HG03103 (cell line): Measurements from ENCODE around the gene TFDP2.

ENCODE experiments used
- ATAC-seq: cut with Tn5 transposase; IDR thresholded peaks from one replicate; pipeline ENCODE4 v1.9.1; 2021; ENCODE audit warnings: low read depth; ENCODE audit not compliant: unreplicated experiment

TFDP2 gene

GRCh38 chr3:141895731-141896130 is 253.6 kb downstream of the TFDP2 start:
- ATAC-seq: no peak

GRCh38 chr3:141894524-141895176 is 254.7 kb downstream of the TFDP2 start:
- no peak for ATAC-seq
